Astrocyte (in vitro differentiated cells and primary cell): ENCODE data around the gene TMEM119. TPM values are rescaled to one million over a fixed set of nuclear protein-coding genes. Genes with fewer than 3 reads are reported as not detected.

Experiments used
- DNase-seq: peaks from one replicate; pipeline ENCODE4 v3.0.0-alpha.2; 2010; ENCODE audit warnings: low read depth
- FAIRE-seq: peaks from 2 replicates; lab custom pipeline; 2011; peaks lifted over from hg19 to GRCh38; lab: Jason Lieb, UNC
- H2AFZ ChIP-seq: 2 replicates; pipeline ENCODE4 v1.6.0; 2012; ENCODE audit warnings: low read depth, low read length, inconsistent platforms
- H3K27ac ChIP-seq: 2 replicates; pipeline ENCODE4 v1.5.1; 2011; ENCODE audit warnings: low read depth, low read length, inconsistent platforms
- H3K27me3 ChIP-seq: 2 replicates; pipeline ENCODE4 v1.6.0; 2011; ENCODE audit warnings: low read length, inconsistent platforms; ENCODE audit not compliant: insufficient read depth
- H3K36me3 ChIP-seq: 2 replicates; pipeline ENCODE4 v1.5.1; 2011; ENCODE audit warnings: low read length, inconsistent platforms; ENCODE audit not compliant: insufficient read depth
- H3K4me1 ChIP-seq: 2 replicates; pipeline ENCODE4 v1.5.1; 2011; ENCODE audit warnings: low read length, inconsistent platforms; ENCODE audit not compliant: insufficient read depth
- H3K4me2 ChIP-seq: 2 replicates; pipeline ENCODE4 v1.6.0; 2012; ENCODE audit warnings: low read length, inconsistent platforms
- H3K4me3 ChIP-seq: 2 replicates; pipeline ENCODE4 v1.5.1; 2011; ENCODE audit warnings: low read depth, mild to moderate bottlenecking, low read length, inconsistent platforms; ENCODE audit not compliant: insufficient read depth
- H3K79me2 ChIP-seq: 2 replicates; pipeline ENCODE4 v1.6.0; 2012; ENCODE audit warnings: mild to moderate bottlenecking, low read length, inconsistent platforms; ENCODE audit not compliant: insufficient read depth
- H3K9ac ChIP-seq: 2 replicates; pipeline ENCODE4 v1.6.0; 2012; ENCODE audit warnings: mild to moderate bottlenecking, low read length, inconsistent platforms
- H3K9me3 ChIP-seq: 2 replicates; pipeline ENCODE4 v1.5.1; 2012; ENCODE audit warnings: low read depth, mild to moderate bottlenecking, low read length, inconsistent platforms; ENCODE audit not compliant: insufficient read depth
- H4K20me1 ChIP-seq: 2 replicates; pipeline ENCODE4 v1.6.0; 2012; ENCODE audit warnings: low read length, inconsistent platforms; ENCODE audit not compliant: insufficient read depth
- H3K27ac Mint-ChIP-seq: one replicate; pipeline ENCODE4 v1.8.0; 2021; ENCODE audit warnings: mild to moderate bottlenecking, mixed read lengths; ENCODE audit not compliant: unreplicated experiment
- H3K27me3 Mint-ChIP-seq: one replicate; pipeline ENCODE4 v1.8.0; 2021; ENCODE audit warnings: low read depth, mixed read lengths; ENCODE audit not compliant: unreplicated experiment
- H3K36me3 Mint-ChIP-seq: one replicate; pipeline ENCODE4 v1.8.0; 2021; ENCODE audit warnings: low read depth, mixed read lengths; ENCODE audit not compliant: unreplicated experiment
- H3K4me1 Mint-ChIP-seq: one replicate; pipeline ENCODE4 v1.8.0; 2021; ENCODE audit warnings: low read depth, mixed read lengths; ENCODE audit not compliant: unreplicated experiment
- H3K4me3 Mint-ChIP-seq: one replicate; pipeline ENCODE4 v1.8.0; 2021; ENCODE audit warnings: mild to moderate bottlenecking, moderate library complexity, mixed read lengths; ENCODE audit not compliant: unreplicated experiment
- H3K9me3 Mint-ChIP-seq: one replicate; pipeline ENCODE4 v1.8.0; 2021; ENCODE audit warnings: mild to moderate bottlenecking, mixed read lengths; ENCODE audit not compliant: unreplicated experiment
- EZH2 ChIP-seq: IDR thresholded peaks from 2 replicates; pipeline ENCODE4 v1.6.1; 2012; ENCODE audit warnings: mild to moderate bottlenecking, low read length, inconsistent platforms; ENCODE audit not compliant: insufficient read depth
- total RNA-seq: library from RNA; stranded (reverse); gene quantifications from 2 replicates; pipeline ENCODE4 v1.2.1, GENCODE V29; 2021
- TF ChIP-seq, protein P1 (sequence below): IDR thresholded peaks from 2 replicates; pipeline ENCODE4 v1.5.1; 2011; ENCODE audit warnings: low read depth, mild to moderate bottlenecking, inconsistent platforms, low read length, moderate library complexity; ENCODE audit not compliant: insufficient read depth

The TMEM119 gene
- total RNA-seq, 1 donor from 2014 or later: 0.91 TPM

DNA sequence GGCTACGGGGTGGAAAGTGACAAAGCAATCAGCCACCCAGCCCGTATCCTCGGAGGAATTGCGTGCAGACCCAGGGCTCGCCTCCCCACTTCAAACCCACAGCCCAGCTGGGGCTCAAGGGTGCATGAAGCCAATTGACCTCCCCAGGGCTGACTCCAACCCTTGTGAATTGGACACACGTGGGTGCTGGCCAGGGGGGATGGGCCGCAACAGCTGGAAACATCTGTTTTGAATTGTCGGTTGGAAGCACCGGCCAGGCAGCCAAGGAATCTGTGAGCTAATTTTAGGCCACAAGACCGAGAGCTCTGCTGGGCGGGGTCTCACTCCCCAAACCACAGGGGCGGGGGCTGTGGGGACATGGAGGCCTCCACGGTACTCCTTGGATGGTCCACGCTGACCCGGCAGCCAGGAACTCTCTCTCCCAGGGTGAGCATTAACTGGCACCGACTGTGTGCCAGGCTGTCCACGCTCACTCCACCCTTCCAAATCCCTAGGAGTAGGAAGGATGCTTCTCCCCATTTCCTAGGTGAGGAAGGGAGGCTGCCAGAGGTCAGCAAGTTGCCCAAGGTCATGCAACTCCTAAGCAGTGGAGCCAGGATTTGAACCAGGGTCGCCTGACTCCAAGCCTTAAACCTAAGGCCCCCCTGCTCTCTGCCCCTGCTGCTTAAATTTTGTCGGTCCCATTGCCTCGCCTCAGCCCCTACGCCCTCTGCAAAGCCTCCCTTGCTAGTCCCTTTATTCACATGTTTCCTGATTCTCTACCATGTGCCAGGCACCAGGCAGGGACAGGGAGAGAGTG, 11.9 kb upstream of the TMEM119 start:
- Histone ChIP-seq H3K79me2 (no peaks in the 10 kb centered on the region), H3K9ac (peak overlapping the region; percentile 21), H4K20me1 (no peaks in the 10 kb centered on the region), H3K4me2 (peak overlapping the region; percentile 50), H3K4me1 (peaks cover 25% of the 10 kb centered on the region), H3K27ac (no peak overlapping the region), H2AFZ (no peak overlapping the region), H3K9me3 (no peaks in the 10 kb centered on the region), H3K36me3 (no peaks in the 10 kb centered on the region), H3K4me3 (no peak overlapping the region), H3K27me3 (no peaks in the 10 kb centered on the region)
- H3K36me3 Mint-ChIP-seq: peaks cover 2% of the 10 kb centered on the region
- peaks cover 18% of the 10 kb centered on the region for H3K4me1 Mint-ChIP-seq
- no peak for TF ChIP-seq EZH2
- TF ChIP-seq, protein P1, sequence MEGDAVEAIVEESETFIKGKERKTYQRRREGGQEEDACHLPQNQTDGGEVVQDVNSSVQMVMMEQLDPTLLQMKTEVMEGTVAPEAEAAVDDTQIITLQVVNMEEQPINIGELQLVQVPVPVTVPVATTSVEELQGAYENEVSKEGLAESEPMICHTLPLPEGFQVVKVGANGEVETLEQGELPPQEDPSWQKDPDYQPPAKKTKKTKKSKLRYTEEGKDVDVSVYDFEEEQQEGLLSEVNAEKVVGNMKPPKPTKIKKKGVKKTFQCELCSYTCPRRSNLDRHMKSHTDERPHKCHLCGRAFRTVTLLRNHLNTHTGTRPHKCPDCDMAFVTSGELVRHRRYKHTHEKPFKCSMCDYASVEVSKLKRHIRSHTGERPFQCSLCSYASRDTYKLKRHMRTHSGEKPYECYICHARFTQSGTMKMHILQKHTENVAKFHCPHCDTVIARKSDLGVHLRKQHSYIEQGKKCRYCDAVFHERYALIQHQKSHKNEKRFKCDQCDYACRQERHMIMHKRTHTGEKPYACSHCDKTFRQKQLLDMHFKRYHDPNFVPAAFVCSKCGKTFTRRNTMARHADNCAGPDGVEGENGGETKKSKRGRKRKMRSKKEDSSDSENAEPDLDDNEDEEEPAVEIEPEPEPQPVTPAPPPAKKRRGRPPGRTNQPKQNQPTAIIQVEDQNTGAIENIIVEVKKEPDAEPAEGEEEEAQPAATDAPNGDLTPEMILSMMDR: no peak
- H3K9me3 Mint-ChIP-seq: no peaks in the 10 kb centered on the region
- DNase-seq (peak; percentile 84), FAIRE-seq (no peak)
- H3K27me3 Mint-ChIP-seq: peaks cover 2% of the 10 kb centered on the region
- H3K27ac Mint-ChIP-seq: no peak overlapping the region
- no peak overlapping the region for H3K4me3 Mint-ChIP-seq

DNA sequence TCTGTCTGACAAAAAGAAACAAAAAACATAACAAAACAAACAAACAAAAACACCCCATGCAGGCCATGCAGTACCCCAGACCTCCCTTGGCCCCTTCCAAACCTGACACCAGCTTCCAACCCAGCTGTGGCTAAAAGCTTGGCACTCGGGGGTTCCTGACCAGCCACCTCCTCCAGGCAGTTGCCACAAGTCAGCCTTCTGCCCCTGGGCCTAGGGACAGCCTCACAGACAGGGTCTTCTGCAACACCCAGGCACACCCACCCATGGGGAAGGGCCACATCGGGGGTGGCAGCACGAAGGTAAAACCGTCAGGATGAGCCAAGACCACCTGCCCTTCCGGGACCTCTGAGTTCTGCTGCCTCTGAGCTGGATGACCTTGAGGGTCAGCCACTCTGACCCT, 10.7 kb upstream of the TMEM119 start:
- no peaks in the 10 kb centered on the region for H3K36me3 Mint-ChIP-seq
- Histone ChIP-seq H3K4me2 (no peak overlapping the region), H3K27ac (no peak overlapping the region), H3K79me2 (no peaks in the 10 kb centered on the region), H3K27me3 (no peaks in the 10 kb centered on the region), H4K20me1 (no peaks in the 10 kb centered on the region), H3K36me3 (no peaks in the 10 kb centered on the region), H3K9ac (no peak overlapping the region), H3K4me3 (no peak overlapping the region), H3K4me1 (peaks cover 24% of the 10 kb centered on the region), H2AFZ (no peak overlapping the region), H3K9me3 (no peaks in the 10 kb centered on the region)
- H3K27ac Mint-ChIP-seq: no peak overlapping the region
- H3K4me1 Mint-ChIP-seq: peaks cover 22% of the 10 kb centered on the region
- H3K27me3 Mint-ChIP-seq: peaks cover 3% of the 10 kb centered on the region
- no peak overlapping the region for H3K4me3 Mint-ChIP-seq
- DNase-seq: no peak
- FAIRE-seq: no peak
- TF ChIP-seq, protein P1: no peak
- TF ChIP-seq EZH2: no peak
- no peaks in the 10 kb centered on the region for H3K9me3 Mint-ChIP-seq

DNA sequence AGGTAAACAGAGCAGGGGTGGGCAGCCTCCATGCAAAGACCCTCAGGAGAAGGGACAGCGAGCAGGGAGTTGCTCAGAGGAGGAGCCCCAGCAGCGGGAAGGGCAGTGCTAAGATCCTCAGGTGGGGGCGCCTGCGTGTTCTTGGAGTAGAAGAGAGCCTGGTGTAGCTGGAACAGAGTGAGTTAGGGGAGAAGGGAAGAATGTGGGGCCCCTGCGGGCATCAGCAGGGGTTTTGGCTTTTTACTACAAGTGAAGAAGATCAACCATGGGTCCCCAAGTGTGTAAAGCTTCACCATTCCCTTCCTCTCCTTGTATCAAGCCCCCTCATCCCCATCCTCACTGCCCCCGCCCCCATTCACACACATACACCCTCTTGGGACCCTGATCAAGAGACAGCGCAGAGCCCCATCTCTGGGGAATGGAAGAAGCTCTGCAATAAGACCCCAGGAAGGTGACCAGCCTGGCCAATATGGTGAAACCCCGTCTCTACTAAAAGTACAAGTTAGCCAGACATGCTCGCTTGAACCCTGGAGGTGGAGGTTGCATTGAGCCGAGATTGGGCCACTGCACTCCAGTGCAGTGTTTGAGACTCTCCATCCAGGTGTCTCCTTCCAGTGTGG, 10.2 kb upstream of the TMEM119 start:
- no peaks in the 10 kb centered on the region for H3K27me3 ChIP-seq
- H3K27me3 Mint-ChIP-seq: peaks cover 5% of the 10 kb centered on the region
- TF ChIP-seq EZH2: no peak
- TF ChIP-seq, protein P1: no peak
- no peaks in the 10 kb centered on the region for H3K36me3 ChIP-seq
- no peaks in the 10 kb centered on the region for H3K9me3 ChIP-seq
- H3K4me1 Mint-ChIP-seq: peaks cover 19% of the 10 kb centered on the region
- H3K9me3 Mint-ChIP-seq: no peaks in the 10 kb centered on the region
- no peak overlapping the region for H3K27ac ChIP-seq
- peaks cover 18% of the 10 kb centered on the region for H3K4me1 ChIP-seq
- H3K9ac ChIP-seq: no peak overlapping the region
- no peak overlapping the region for H2AFZ ChIP-seq
- FAIRE-seq (no peak), DNase-seq (no peak)
- no peak overlapping the region for H3K27ac Mint-ChIP-seq
- no peak overlapping the region for H3K4me3 Mint-ChIP-seq
- no peaks in the 10 kb centered on the region for H4K20me1 ChIP-seq
- no peaks in the 10 kb centered on the region for H3K79me2 ChIP-seq
- H3K4me3 ChIP-seq: no peak overlapping the region
- H3K4me2 ChIP-seq: no peak overlapping the region
- H3K36me3 Mint-ChIP-seq: no peaks in the 10 kb centered on the region
